IMR-90 (cell line): ENCODE data around the gene MAST1. TPM values are rescaled to one million over a fixed set of nuclear protein-coding genes. Genes with fewer than 3 reads are reported as not detected.

Experiments
- ATAC-seq: fragments of 200-7000 bp; cut with Tn5 transposase; 2 replicates; pipeline ENCODE4 v1.9.1; 2020; ENCODE audit warnings: low read depth, mild to moderate bottlenecking, moderate library complexity
- BruUV-seq: library from RNA; stranded (reverse); fragments of 400-500 nt; replicated peaks from 2 replicates; lab custom pipeline; 2021; lab: Mats Ljungman, UMichigan
- CTCF ChIA-PET: fragments of 300-600 bp; formaldehyde crosslinking; extraction: SDS; loops from one replicate; lab custom pipeline; 2021; ENCODE audit warnings: antibody characterized with exemption; lab: Yijun Ruan, JAX
- POLR2A ChIA-PET: fragments of 300-600 bp; sonication (Branson Sonifier 250); formaldehyde crosslinking; loops from one replicate; lab custom pipeline; 2022; ENCODE audit warnings: antibody characterized with exemption; ENCODE audit not compliant: unreplicated experiment; lab: Charles Lee
- DNase-seq: peaks from one replicate; pipeline ENCODE4 v3.0.0; 2013
- H2AFZ ChIP-seq: replicated peaks from 2 replicates; pipeline ENCODE3; 2013; ENCODE audit warnings: low read length, mild to moderate bottlenecking; ENCODE audit not compliant: poor library complexity
- H2AK5ac ChIP-seq: 2 replicates; pipeline ENCODE4 v1.6.1; 2013; ENCODE audit warnings: low read depth, low read length, inconsistent platforms
- H2AK9ac ChIP-seq: replicated peaks from 2 replicates; pipeline ENCODE3; 2013; ENCODE audit warnings: mild to moderate bottlenecking, low read depth, low read length, moderate library complexity; ENCODE audit not compliant: poor library complexity
- H2BK120ac ChIP-seq: 2 replicates; pipeline ENCODE4 v1.6.1; 2013; ENCODE audit warnings: low read depth, low read length, inconsistent platforms
- H2BK15ac ChIP-seq: 3 replicates; pipeline ENCODE4 v1.6.1; 2013; ENCODE audit warnings: low read depth, low read length, inconsistent platforms
- H2BK20ac ChIP-seq: 2 replicates; pipeline ENCODE4 v1.6.1; 2013; ENCODE audit warnings: low read depth, mild to moderate bottlenecking, inconsistent platforms, low read length, moderate library complexity
- H2BK5ac ChIP-seq: 2 replicates; pipeline ENCODE4 v1.6.1; 2013; ENCODE audit warnings: mild to moderate bottlenecking, low read depth, low read length, inconsistent platforms; ENCODE audit not compliant: poor library complexity, severe bottlenecking
- H3K14ac ChIP-seq: replicated peaks from 2 replicates; pipeline ENCODE4 v1.6.1; 2013; ENCODE audit warnings: low read depth, low read length, inconsistent platforms
- H3K18ac ChIP-seq: 2 replicates; pipeline ENCODE4 v1.6.1; 2013; ENCODE audit warnings: low read depth, low read length, control low read depth
- H3K23ac ChIP-seq: 2 replicates; pipeline ENCODE4 v1.6.1; 2013; ENCODE audit warnings: low read depth, low read length, inconsistent platforms
- H3K27ac ChIP-seq: 2 replicates; pipeline ENCODE4 v1.5.1; 2013; ENCODE audit warnings: mild to moderate bottlenecking, control low read depth, low read length; ENCODE audit not compliant: insufficient read depth
- H3K27me3 ChIP-seq: 2 replicates; pipeline ENCODE4 v1.6.1; 2013; ENCODE audit warnings: low read length; ENCODE audit not compliant: control insufficient read depth, insufficient read depth
- H3K36me3 ChIP-seq: 2 replicates; pipeline ENCODE4 v1.6.1; 2013; ENCODE audit warnings: low read length, mixed read lengths; ENCODE audit not compliant: control insufficient read depth, insufficient read depth
- H3K4ac ChIP-seq: 2 replicates; pipeline ENCODE4 v1.6.1; 2013; ENCODE audit warnings: low read depth, low read length, inconsistent platforms
- H3K4me1 ChIP-seq: 2 replicates; pipeline ENCODE4 v1.6.1; 2013; ENCODE audit warnings: low read length, mixed read lengths; ENCODE audit not compliant: control insufficient read depth, insufficient read depth
- H3K4me2 ChIP-seq: 2 replicates; pipeline ENCODE4 v1.6.1; 2013; ENCODE audit warnings: low read depth, mild to moderate bottlenecking, control low read depth, low read length, moderate library complexity
- H3K4me3 ChIP-seq: 2 replicates; pipeline ENCODE4 v1.5.1; 2013; ENCODE audit warnings: low read depth, mild to moderate bottlenecking, control low read depth, low read length, moderate library complexity; ENCODE audit not compliant: insufficient read depth
- H3K56ac ChIP-seq: 2 replicates; pipeline ENCODE4 v1.6.1; 2013; ENCODE audit warnings: low read length, inconsistent platforms; ENCODE audit not compliant: insufficient read depth; ENCODE audit errors: extremely low read depth
- H3K79me1 ChIP-seq, 2 experiments: 2 replicates each; pipeline ENCODE4 v1.6.1; 2013; ENCODE audit warnings: low read length in 2 of 2, inconsistent platforms in 1 of 2, low read depth in 1 of 2
- H3K9ac ChIP-seq: 2 replicates; pipeline ENCODE4 v1.6.1; 2013; ENCODE audit warnings: low read depth, low read length, control low read depth
- H3K9me1 ChIP-seq: 2 replicates; pipeline ENCODE4 v1.6.1; 2013; ENCODE audit warnings: low read length, inconsistent platforms; ENCODE audit not compliant: insufficient read depth
- H3K9me3 ChIP-seq: 2 replicates; pipeline ENCODE4 v1.6.1; 2013; ENCODE audit warnings: low read length; ENCODE audit not compliant: control insufficient read depth, insufficient read depth
- H4K20me1 ChIP-seq: 2 replicates; pipeline ENCODE4 v1.6.1; 2013; ENCODE audit warnings: low read length, inconsistent platforms; ENCODE audit not compliant: insufficient read depth
- H4K5ac ChIP-seq: 2 replicates; pipeline ENCODE4 v1.6.1; 2013; ENCODE audit warnings: mild to moderate bottlenecking, low read depth, low read length, control low read depth
- H4K8ac ChIP-seq, 2 experiments: 2 replicates each; pipeline ENCODE4 v1.6.1; 2013; ENCODE audit warnings: low read depth in 2 of 2, low read length in 2 of 2, control low read depth in 1 of 2, inconsistent platforms in 1 of 2
- H4K91ac ChIP-seq: 2 replicates; pipeline ENCODE4 v1.6.1; 2013; ENCODE audit warnings: low read depth, low read length, inconsistent platforms; ENCODE audit not compliant: insufficient read depth
- CHD1 ChIP-seq: IDR thresholded peaks from 2 replicates; pipeline ENCODE4 v1.6.1; 2012; ENCODE audit warnings: low read depth, low read length, improper control_type of control experiment
- MAZ ChIP-seq: IDR thresholded peaks from 2 replicates; pipeline ENCODE4 v1.6.1; 2012; ENCODE audit warnings: low read depth, mild to moderate bottlenecking, low read length, improper control_type of control experiment, moderate library complexity, borderline replicate concordance
- MXI1 ChIP-seq: IDR thresholded peaks from 2 replicates; pipeline ENCODE4 v1.6.1; 2012; ENCODE audit warnings: low read depth, mild to moderate bottlenecking, low read length, moderate library complexity, borderline replicate concordance
- NFE2L2 ChIP-seq: fragments of 150-350 bp; IDR thresholded peaks from 2 replicates; pipeline ENCODE4 v1.6.1; 2016; ENCODE audit warnings: low read depth, mild to moderate bottlenecking, low read length
- RAD21 ChIP-seq: IDR thresholded peaks from 2 replicates; pipeline ENCODE4 v1.6.1; 2012; ENCODE audit warnings: low read length, improper control_type of control experiment
- RCOR1 ChIP-seq: IDR thresholded peaks from 2 replicates; pipeline ENCODE4 v1.6.1; 2012; ENCODE audit warnings: mild to moderate bottlenecking, low read length, improper control_type of control experiment; ENCODE audit not compliant: insufficient replicate concordance
- SMC3 ChIP-seq: fragments of 150-350 bp; IDR thresholded peaks from 2 replicates; pipeline ENCODE4 v1.6.1; 2016; ENCODE audit warnings: low read depth, mild to moderate bottlenecking, antibody characterized with exemption, low read length, moderate library complexity
- WGBS, 2 experiments: methylation state at CpG; one replicate each; pipeline versions ENCODE4 v1.1.5 to v1.1.7; 2013; ENCODE audit warnings: missing lambda C conversion rate in 2 of 2; ENCODE audit not compliant: insufficient read length in 1 of 2; ENCODE audit errors: extremely low coverage in 2 of 2; 5-methylcytosine and 5-hydroxymethylcytosine counted together
- dilution Hi-C: fragments of 300-500 bp; cut with HindIII; formaldehyde crosslinking; loops from one replicate; pipeline ENCODE4 v1.14.3; 2018; ENCODE audit warnings: low sequenced_read_pairs; ENCODE audit not compliant: unreplicated experiment
- in situ Hi-C: fragments of 300-500 bp; cut with MboI; formaldehyde crosslinking; loops from 3 replicates; pipeline ENCODE4 v1.14.3; 2019; ENCODE audit warnings: low sequenced_read_pairs, inconsistent platforms, mixed read lengths
- intact Hi-C: fragments of 100-400 bp; cut with micrococcal nuclease; formaldehyde crosslinking; loops from 2 replicates; pipeline ENCODE4 v1.10.0; 2022
- polyA plus RNA-seq, 3 experiments: library from polyadenylated mRNA; depleted of rRNA; stranded (reverse); fragments of >200 nt; gene quantifications; 2 replicates each; pipeline ENCODE4 v1.2.3, GENCODE V29; 2012; ENCODE audit warnings: low replicate concordance in 1 of 3
- total RNA-seq: library from RNA; depleted of rRNA; stranded (reverse); fragments of >200 nt; gene quantifications from 2 replicates; pipeline ENCODE4 v1.2.3, GENCODE V29; 2012
- TF ChIP-seq, protein P1 (sequence below): fragments of 150-350 bp; IDR thresholded peaks from 2 replicates; pipeline ENCODE4 v1.6.1; 2017; ENCODE audit warnings: mild to moderate bottlenecking, antibody characterized with exemption, low read length, low read depth

The MAST1 gene
- total and polyA plus RNA-seq, 2 of the 4 experiments (the other 2 are of a cell fraction): 0.56 to 1.1 TPM

DNA sequence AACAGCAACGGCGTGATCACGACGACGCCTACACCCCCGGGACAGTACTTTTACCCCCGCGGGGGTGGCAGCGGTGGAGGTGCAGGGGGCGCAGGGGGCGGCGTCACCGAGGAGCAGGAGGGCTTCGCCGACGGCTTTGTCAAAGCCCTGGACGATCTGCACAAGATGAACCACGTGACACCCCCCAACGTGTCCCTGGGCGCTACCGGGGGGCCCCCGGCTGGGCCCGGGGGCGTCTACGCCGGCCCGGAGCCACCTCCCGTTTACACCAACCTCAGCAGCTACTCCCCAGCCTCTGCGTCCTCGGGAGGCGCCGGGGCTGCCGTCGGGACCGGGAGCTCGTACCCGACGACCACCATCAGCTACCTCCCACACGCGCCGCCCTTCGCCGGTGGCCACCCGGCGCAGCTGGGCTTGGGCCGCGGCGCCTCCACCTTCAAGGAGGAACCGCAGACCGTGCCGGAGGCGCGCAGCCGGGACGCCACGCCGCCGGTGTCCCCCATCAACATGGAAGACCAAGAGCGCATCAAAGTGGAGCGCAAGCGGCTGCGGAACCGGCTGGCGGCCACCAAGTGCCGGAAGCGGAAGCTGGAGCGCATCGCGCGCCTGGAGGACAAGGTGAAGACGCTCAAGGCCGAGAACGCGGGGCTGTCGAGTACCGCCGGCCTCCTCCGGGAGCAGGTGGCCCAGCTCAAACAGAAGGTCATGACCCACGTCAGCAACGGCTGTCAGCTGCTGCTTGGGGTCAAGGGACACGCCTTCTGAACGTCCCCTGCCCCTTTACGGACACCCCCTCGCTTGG is 46.1 kb upstream of the MAST1 start:
- Histone ChIP-seq H2BK120ac (peak overlapping the region; percentile 17; the same call in 1 of the 2 replicates), H3K4me3 (peak overlapping the region; percentile 97), H3K56ac (peak overlapping the region; percentile 55), H2AK5ac (peak overlapping the region; percentile 72), H3K4me2 (peak overlapping the region; percentile 88), H3K9me3 (no peaks in the 10 kb centered on the region), H3K36me3 (no peaks in the 10 kb centered on the region), H3K4me1 (peaks cover 19% of the 10 kb centered on the region), H2BK5ac (peak overlapping the region; percentile 92), H2BK20ac (no peak overlapping the region), H4K8ac (peak overlapping the region; percentile 10 to 88; a peak in 2 of 4 replicates), H2AK9ac (peak overlapping the region; percentile 97), H3K27me3 (no peaks in the 10 kb centered on the region), H4K91ac (peak overlapping the region; percentile 64; the same call in 1 of the 2 replicates), H4K5ac (peak overlapping the region; percentile 62; the same call in 1 of the 2 replicates), H3K9ac (peak overlapping the region; percentile 80), H3K9me1 (no peaks in the 10 kb centered on the region; the same call in none of the 2 replicates), H3K79me1 (peaks cover 0 to 39% of the 10 kb centered on the region in 2 experiments; a peak in 2 of 4 replicates), H3K18ac (peak overlapping the region; percentile 64; the same call in 1 of the 2 replicates), H2BK15ac (no peak overlapping the region), H3K23ac (peak overlapping the region; percentile 69), H2AFZ (peak overlapping the region; percentile 81), H3K27ac (peak overlapping the region; percentile 85), H4K20me1 (peaks cover 20% of the 10 kb centered on the region), H3K4ac (peak overlapping the region; percentile 83), H3K14ac (peak overlapping the region; percentile 95)
- intact Hi-C loops: no loop called here
- TF ChIP-seq CHD1: peak; percentile 100
- TF ChIP-seq SMC3: no peak
- no peak; the same call in 1 of the 2 replicates for TF ChIP-seq NFE2L2
- TF ChIP-seq, protein P1, sequence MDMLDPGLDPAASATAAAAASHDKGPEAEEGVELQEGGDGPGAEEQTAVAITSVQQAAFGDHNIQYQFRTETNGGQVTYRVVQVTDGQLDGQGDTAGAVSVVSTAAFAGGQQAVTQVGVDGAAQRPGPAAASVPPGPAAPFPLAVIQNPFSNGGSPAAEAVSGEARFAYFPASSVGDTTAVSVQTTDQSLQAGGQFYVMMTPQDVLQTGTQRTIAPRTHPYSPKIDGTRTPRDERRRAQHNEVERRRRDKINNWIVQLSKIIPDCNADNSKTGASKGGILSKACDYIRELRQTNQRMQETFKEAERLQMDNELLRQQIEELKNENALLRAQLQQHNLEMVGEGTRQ: peak; percentile 54
- no peak; the same call in 1 of the 2 replicates for TF ChIP-seq RAD21
- TF ChIP-seq RCOR1: no peak
- TF ChIP-seq MXI1: no peak
- peak; percentile 60; the same call in 1 of the 2 replicates for TF ChIP-seq MAZ
- 0% methylated on average over 55 of the region's 84 CpGs; no CpG with 5 or more reads in 1 of the 2 experiments for WGBS, 2 experiments
- ChIA-PET POLR2A (interaction anchor here (0.6 to 2.4 kb wide), 7 partner anchors 9 to 358 kb away, joined by 3 to 11 read pairs (median 5); partner anchors contain the start of genes IER2 and STX10), CTCF (interaction anchor here (1.1 to 3.0 kb wide), 5 partner anchors 15 to 35 kb away, joined by 3 to 14 read pairs (median 8); no protein-coding TSS in a partner anchor)
- dilution Hi-C loops: no loop called here
- ATAC-seq (no peak), DNase-seq (peak; percentile 55)
- BruUV-seq: no TSS peak
- in situ Hi-C loops: loop anchor here (25.0 kb wide), 1 partner anchor 1045 kb away; no protein-coding TSS in a partner anchor
